GM12878 (cell line): ENCODE measurements around the gene CRKL.

Experiments
- BCL3 ChIP-seq: IDR thresholded peaks from 2 replicates; pipeline ENCODE4 v1.6.1; 2011; ENCODE audit warnings: borderline replicate concordance, low read depth, mild to moderate bottlenecking, moderate library complexity, low read length; ENCODE audit not compliant: insufficient read depth, poor library complexity, severe bottlenecking
- CTCF ChIP-seq, 3 experiments: IDR thresholded peaks in 2 of 3; conservative IDR thresholded peaks in 1 of 3; 2 replicates each; pipeline ENCODE4 v1.5.1; 2011; ENCODE audit warnings: low read depth in 3 of 3, low read length in 3 of 3, mild to moderate bottlenecking in 3 of 3, control low read depth in 2 of 3, moderate library complexity in 2 of 3, inconsistent platforms in 1 of 3, mixed read lengths in 1 of 3; ENCODE audit not compliant: control insufficient read depth in 2 of 3, insufficient read depth in 1 of 3; ENCODE audit errors: extremely low read depth in 1 of 3
- SUZ12 ChIP-seq: fragments of 200-600 bp; sonication (generic); IDR thresholded peaks from one replicate; pipeline ENCODE4 v1.6.1; 2018; ENCODE audit warnings: antibody characterized with exemption, mild to moderate bottlenecking; ENCODE audit not compliant: unreplicated experiment

DNA sequence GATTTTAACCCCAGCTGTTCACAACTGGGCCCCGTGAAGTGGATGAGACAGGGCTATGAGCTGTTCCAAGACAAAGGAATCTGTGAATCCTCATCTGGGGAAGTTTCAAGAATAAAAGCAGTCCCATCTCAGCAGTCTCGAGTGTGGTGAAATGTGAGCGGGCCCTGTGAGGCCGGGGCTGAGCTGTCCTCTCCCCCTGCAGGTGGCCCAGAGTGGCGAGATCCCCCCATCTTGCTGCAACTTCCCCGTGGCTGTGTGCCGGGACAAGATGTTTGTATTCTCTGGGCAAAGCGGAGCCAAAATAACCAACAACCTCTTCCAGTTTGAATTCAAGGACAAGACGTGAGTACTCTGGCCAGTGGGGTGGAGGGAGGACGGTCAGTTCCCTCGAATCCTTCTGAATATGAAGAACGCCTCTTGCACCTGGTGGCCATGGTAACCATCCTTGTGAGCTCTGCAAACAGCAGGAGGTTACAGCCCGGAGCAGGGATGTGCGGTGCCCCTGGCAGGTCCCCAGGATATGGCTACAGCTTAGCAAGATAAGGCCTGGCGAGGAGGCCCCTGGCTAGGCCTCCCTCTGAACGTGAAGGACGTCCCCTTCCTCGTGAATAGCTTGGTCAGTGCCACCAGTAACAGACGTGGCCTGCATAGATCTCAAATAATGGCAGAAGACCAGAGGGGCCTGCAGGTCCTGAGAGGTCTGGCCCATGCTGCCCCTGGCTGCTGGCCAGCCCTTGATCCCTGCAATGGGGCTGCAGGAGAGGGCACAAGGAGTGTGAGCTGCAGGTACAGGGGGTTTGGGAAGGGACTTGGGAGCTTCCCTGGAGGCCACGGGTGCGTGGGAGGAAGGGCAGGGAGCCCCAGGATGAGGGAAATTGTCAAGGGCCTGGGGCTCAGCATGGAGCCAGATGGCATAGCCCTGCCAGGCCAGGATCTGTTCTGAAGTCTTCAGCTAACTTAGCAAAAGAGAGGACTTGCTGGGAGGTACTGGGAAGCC lies 73.3 kb downstream of the CRKL start:
- TF ChIP-seq CTCF (IDR thresholded peaks at IDR 0.05 in 2 of 3, conservative IDR thresholded peaks at IDR 0.05 in 1 of 3; ENCODE audit: control insufficient read depth in 2 of 3, extremely low read depth in 1 of 3, insufficient read depth in 1 of 3, low read depth in 3 of 3, low read length in 3 of 3) (no peak), SUZ12 (no peak), BCL3 (no peak)
